Measurements from ENCODE around the gene CIDEA. TPM values are rescaled to one million over a fixed set of nuclear protein-coding genes. Genes with fewer than 3 reads are reported as not detected.

The CIDEA gene
- total and polyA plus RNA-seq, 9 of the 15 experiments (the other 6 are each of a cell fraction or from before 2014, with no cell fraction given), result not detected

GRCh38 chr18:12271376-12272235 is 17.4 kb downstream of the CIDEA start (continued):
- no peak for TF ChIP-seq TFE3 (CRISPR knock-in tag; IDR thresholded peaks at IDR 0.05)
- TF ChIP-seq ZNF316 (IDR thresholded peaks at IDR 0.05), result no peak
- no peak for TF ChIP-seq MCM2 (IDR thresholded peaks at IDR 0.05; ENCODE audit: low read depth)
- TF ChIP-seq RERE (CRISPR knock-in tag; IDR thresholded peaks at IDR 0.05; ENCODE audit: borderline replicate concordance), result no peak
- TF ChIP-seq MLX (CRISPR knock-in tag; conservative IDR thresholded peaks at IDR 0.05), result no peak
- TF ChIP-seq EZH2 (IDR thresholded peaks at IDR 0.05; ENCODE audit: borderline replicate concordance, low read depth, low read length), result no peak
- TF ChIP-seq CBX2 (IDR thresholded peaks at IDR 0.05; ENCODE audit: insufficient read depth, low read length, poor library complexity, severe bottlenecking), result no peak
- no peak for TF ChIP-seq GABPB2 (CRISPR knock-in tag; conservative IDR thresholded peaks at IDR 0.05)
- no peak for TF ChIP-seq FOS (IDR thresholded peaks at IDR 0.05; ENCODE audit: extremely low read depth, insufficient read length)
- no peak for TF ChIP-seq ZNF41 (CRISPR knock-in tag; conservative IDR thresholded peaks at IDR 0.05)
- TF ChIP-seq FOXM1 (IDR thresholded peaks at IDR 0.05; ENCODE audit: low read depth), result no peak
- TF ChIP-seq FOXM1 (CRISPR knock-in tag; IDR thresholded peaks at IDR 0.05; ENCODE audit: low read depth), result no peak
- peak; percentile 48; the same call in 1 of the 2 replicates for TF ChIP-seq LCOR (CRISPR knock-in tag; IDR thresholded peaks at IDR 0.05)
- no peak for TF ChIP-seq HNRNPH1 (optimal IDR thresholded peaks at IDR 0.05; ENCODE audit: low read depth, low read length)
- TF ChIP-seq NKRF (IDR thresholded peaks at IDR 0.05; ENCODE audit: borderline replicate concordance), result no peak; the same call in 1 of the 2 replicates
- TF ChIP-seq BRF1 (IDR thresholded peaks at IDR 0.05; ENCODE audit: borderline replicate concordance, extremely low read depth, insufficient read length), result no peak
- 0 out of 2 replicates have a peak, but pooled peaks have one; percentile 34 for TF ChIP-seq BRD4 (IDR thresholded peaks at IDR 0.05)

Data from K562 (cell line).